Fibroblast of lung (primary cell): Measurements from ENCODE around the gene MTARC1. TPM values are rescaled to one million over a fixed set of nuclear protein-coding genes. Genes with fewer than 3 reads are reported as not detected.

ENCODE experiments used
- DNase-seq, 2 donors: peaks; one replicate each; pipeline versions ENCODE4 v3.0.0 to v3.0.0-alpha.2; 2010; ENCODE audit warnings: low read depth in 2 of 2
- H2AFZ ChIP-seq: 2 replicates; pipeline ENCODE4 v1.5.1; 2012; ENCODE audit warnings: low read length, control low read depth, inconsistent platforms
- H3K27ac ChIP-seq: 2 replicates; pipeline ENCODE4 v1.5.1; 2011; ENCODE audit warnings: low read length, control low read depth; ENCODE audit not compliant: insufficient read depth
- H3K27me3 ChIP-seq: 2 replicates; pipeline ENCODE4 v1.5.1; 2011; ENCODE audit warnings: mild to moderate bottlenecking, low read length; ENCODE audit not compliant: control insufficient read depth, insufficient read depth
- H3K36me3 ChIP-seq: 2 replicates; pipeline ENCODE4 v1.5.1; 2011; ENCODE audit warnings: low read length; ENCODE audit not compliant: control insufficient read depth, insufficient read depth
- H3K4me1 ChIP-seq: 2 replicates; pipeline ENCODE4 v1.5.1; 2011; ENCODE audit warnings: low read length; ENCODE audit not compliant: control insufficient read depth, insufficient read depth; ENCODE audit errors: extremely low read depth
- H3K4me2 ChIP-seq: 2 replicates; pipeline ENCODE4 v1.5.1; 2011; ENCODE audit warnings: low read length, control low read depth; ENCODE audit not compliant: insufficient read depth; ENCODE audit errors: extremely low read depth
- H3K4me3 ChIP-seq, 4 experiments: fragments of 200-600 bp in 1 of 4; sonication (generic) in 1 of 4; replicated peaks in 1 of 4; 2 replicates each; pipeline ENCODE4 v1.5.1; 2011 to 2016; ENCODE audit warnings: low read length in 4 of 4, low read depth in 3 of 4, mild to moderate bottlenecking in 3 of 4, control low read depth in 2 of 4, inconsistent platforms in 1 of 4, mixed read lengths in 1 of 4; ENCODE audit not compliant: insufficient read depth in 1 of 4; ENCODE audit errors: control extremely low read depth in 1 of 4
- H3K79me2 ChIP-seq: 2 replicates; pipeline ENCODE4 v1.5.1; 2012; ENCODE audit warnings: mild to moderate bottlenecking, low read length, inconsistent platforms; ENCODE audit not compliant: control insufficient read depth, insufficient read depth
- H3K9ac ChIP-seq: 2 replicates; pipeline ENCODE4 v1.5.1; 2011; ENCODE audit warnings: mild to moderate bottlenecking, low read length, control low read depth; ENCODE audit not compliant: insufficient read depth
- H3K9me3 ChIP-seq: 2 replicates; pipeline ENCODE4 v1.5.1; 2012; ENCODE audit warnings: low read depth, low read length; ENCODE audit not compliant: control insufficient read depth, insufficient read depth
- H4K20me1 ChIP-seq: 2 replicates; pipeline ENCODE4 v1.5.1; 2011; ENCODE audit warnings: low read length; ENCODE audit not compliant: control insufficient read depth, insufficient read depth; ENCODE audit errors: extremely low read depth
- EZH2 ChIP-seq: IDR thresholded peaks from 2 replicates; pipeline ENCODE4 v1.5.1; 2012; ENCODE audit warnings: low read length, control low read depth, mild to moderate bottlenecking; ENCODE audit errors: missing control alignments
- polyA plus RNA-seq, 2 donors: library from polyadenylated mRNA; depleted of rRNA in 1 of 2; stranded (reverse) in 1 of 2; unstranded in 1 of 2; fragments of >200 nt; gene quantifications; 2 replicates each; pipeline ENCODE4 v1.2.1, GENCODE V29; 2011 to 2012; ENCODE audit warnings: missing spikeins in 1 of 2
- total RNA-seq: library from RNA; depleted of rRNA; stranded (reverse); fragments of >200 nt; gene quantifications from 2 replicates; pipeline ENCODE4 v1.2.1, GENCODE V29; 2014
- TF ChIP-seq, protein P1 (sequence below), 2 donors: IDR thresholded peaks in 1 of 2; conservative IDR thresholded peaks in 1 of 2; 1 replicate in 1 of 2; 2 replicates in 1 of 2; pipeline ENCODE4 v1.5.1; 2011 to 2012; ENCODE audit warnings: low read length in 2 of 2, control low read depth in 1 of 2, inconsistent platforms in 1 of 2, low read depth in 1 of 2, mild to moderate bottlenecking in 1 of 2

Gene MTARC1
- total and polyA plus RNA-seq, 2 donors (not counting 1 experiment from before 2014, with no cell fraction given): 1.8 to 9.6 TPM

DNA sequence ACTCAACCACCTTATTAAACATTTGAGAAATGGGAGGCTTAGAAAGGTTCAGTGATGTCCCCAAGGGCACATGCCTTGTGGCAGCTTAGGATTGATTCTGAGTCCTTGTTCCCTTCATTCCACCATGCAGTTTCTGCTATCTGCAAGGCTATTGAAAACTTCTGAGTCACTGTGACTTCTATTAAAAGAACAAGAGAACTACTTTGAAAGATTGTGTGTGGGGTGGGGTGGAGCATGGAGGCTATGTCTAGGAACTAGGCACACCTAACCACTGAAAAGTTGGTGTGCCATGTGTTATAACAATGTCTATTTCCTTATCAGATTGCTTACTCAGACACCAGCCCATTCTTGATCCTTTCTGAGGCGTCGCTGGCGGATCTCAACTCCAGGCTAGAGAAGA lies 10.8 kb downstream of the MTARC1 start:
- no peaks in the 10 kb centered on the region for H3K36me3 ChIP-seq
- no peaks in the 10 kb centered on the region for H4K20me1 ChIP-seq
- peak in 1 of 2 donors; percentile 38 for DNase-seq
- H3K27me3 ChIP-seq: no peaks in the 10 kb centered on the region
- H3K4me3 ChIP-seq: no peak overlapping the region
- H3K4me1 ChIP-seq: no peaks in the 10 kb centered on the region
- no peak overlapping the region for H2AFZ ChIP-seq
- no peak overlapping the region for H3K27ac ChIP-seq
- H3K9me3 ChIP-seq: no peaks in the 10 kb centered on the region
- no peak overlapping the region for H3K9ac ChIP-seq
- TF ChIP-seq, protein P1, sequence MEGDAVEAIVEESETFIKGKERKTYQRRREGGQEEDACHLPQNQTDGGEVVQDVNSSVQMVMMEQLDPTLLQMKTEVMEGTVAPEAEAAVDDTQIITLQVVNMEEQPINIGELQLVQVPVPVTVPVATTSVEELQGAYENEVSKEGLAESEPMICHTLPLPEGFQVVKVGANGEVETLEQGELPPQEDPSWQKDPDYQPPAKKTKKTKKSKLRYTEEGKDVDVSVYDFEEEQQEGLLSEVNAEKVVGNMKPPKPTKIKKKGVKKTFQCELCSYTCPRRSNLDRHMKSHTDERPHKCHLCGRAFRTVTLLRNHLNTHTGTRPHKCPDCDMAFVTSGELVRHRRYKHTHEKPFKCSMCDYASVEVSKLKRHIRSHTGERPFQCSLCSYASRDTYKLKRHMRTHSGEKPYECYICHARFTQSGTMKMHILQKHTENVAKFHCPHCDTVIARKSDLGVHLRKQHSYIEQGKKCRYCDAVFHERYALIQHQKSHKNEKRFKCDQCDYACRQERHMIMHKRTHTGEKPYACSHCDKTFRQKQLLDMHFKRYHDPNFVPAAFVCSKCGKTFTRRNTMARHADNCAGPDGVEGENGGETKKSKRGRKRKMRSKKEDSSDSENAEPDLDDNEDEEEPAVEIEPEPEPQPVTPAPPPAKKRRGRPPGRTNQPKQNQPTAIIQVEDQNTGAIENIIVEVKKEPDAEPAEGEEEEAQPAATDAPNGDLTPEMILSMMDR (conservative IDR thresholded peaks at IDR 0.05 in 1 of 2, IDR thresholded peaks at IDR 0.05 in 1 of 2; ENCODE audit: low read depth in 1 of 2, low read length in 2 of 2): no peak
- no peak for TF ChIP-seq EZH2
- H3K4me2 ChIP-seq: no peak overlapping the region
- H3K79me2 ChIP-seq: no peaks in the 10 kb centered on the region

- Histone ChIP-seq H3K9ac (no peak overlapping the region), H3K4me2 (no peak overlapping the region), H3K36me3 (no peaks in the 10 kb centered on the region), H3K4me3 (no peak overlapping the region), H3K9me3 (no peaks in the 10 kb centered on the region), H3K79me2 (no peaks in the 10 kb centered on the region), H3K4me1 (no peaks in the 10 kb centered on the region), H3K27ac (no peak overlapping the region), H3K27me3 (no peaks in the 10 kb centered on the region), H2AFZ (no peak overlapping the region), H4K20me1 (no peaks in the 10 kb centered on the region)
- no peak for TF ChIP-seq EZH2
- TF ChIP-seq, protein P1 (conservative IDR thresholded peaks at IDR 0.05 in 1 of 2, IDR thresholded peaks at IDR 0.05 in 1 of 2; ENCODE audit: low read depth in 1 of 2, low read length in 2 of 2): no peak
- no peak for DNase-seq
Measured at GRCh38 chr1:220798338-220798737, 11.6 kb downstream of the MTARC1 start.

DNA sequence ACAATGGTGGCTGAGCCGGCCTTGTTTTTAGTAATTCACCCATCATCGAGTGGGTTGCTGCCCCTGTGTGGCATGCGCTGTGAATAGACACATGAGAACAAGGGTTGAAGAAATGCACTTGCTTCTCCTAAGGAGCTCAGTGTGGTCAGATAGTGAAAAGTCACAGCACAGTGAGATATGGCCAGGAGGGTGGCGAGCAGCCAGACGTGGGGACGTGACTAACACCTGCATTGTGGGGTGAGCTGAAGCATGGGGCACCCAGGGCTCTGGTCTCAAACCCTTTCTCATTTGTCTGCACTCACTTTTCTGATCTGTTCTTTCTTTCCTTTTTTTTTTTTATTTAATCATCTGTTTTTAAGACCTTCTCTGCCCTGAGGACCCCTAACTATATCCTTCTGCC lies 13.5 kb downstream of the MTARC1 start:
- no peak overlapping the region for H2AFZ ChIP-seq
- no peaks in the 10 kb centered on the region for H3K79me2 ChIP-seq
- no peak overlapping the region for H3K27ac ChIP-seq
- H3K27me3 ChIP-seq: no peaks in the 10 kb centered on the region
- TF ChIP-seq EZH2: no peak
- TF ChIP-seq, protein P1 (conservative IDR thresholded peaks at IDR 0.05 in 1 of 2, IDR thresholded peaks at IDR 0.05 in 1 of 2; ENCODE audit: low read depth in 1 of 2, low read length in 2 of 2): no peak
- H3K4me2 ChIP-seq: no peak overlapping the region
- H3K9ac ChIP-seq: no peak overlapping the region
- no peaks in the 10 kb centered on the region for H3K36me3 ChIP-seq
- no peaks in the 10 kb centered on the region for H3K9me3 ChIP-seq
- H3K4me3 ChIP-seq: no peak overlapping the region
- DNase-seq: no peak
- H4K20me1 ChIP-seq: no peaks in the 10 kb centered on the region
- H3K4me1 ChIP-seq: no peaks in the 10 kb centered on the region
